Trophoblast cell (in vitro differentiated cells and primary cell): ENCODE measurements around the gene CRIP1.

ENCODE experiments used
- DNase-seq, 2 donors: peaks; one replicate each; pipeline ENCODE4 v3.0.0-alpha.2; 2016
- H2AFZ ChIP-seq: 2 replicates; pipeline ENCODE4 v1.6.1; 2013; ENCODE audit warnings: low read length, moderate library complexity, mild to moderate bottlenecking; ENCODE audit not compliant: insufficient read depth, poor library complexity
- H2AK5ac ChIP-seq: 2 replicates; pipeline ENCODE4 v1.6.1; 2013; ENCODE audit warnings: mild to moderate bottlenecking, low read length
- H2BK120ac ChIP-seq: 2 replicates; pipeline ENCODE4 v1.6.1; 2013; ENCODE audit warnings: low read length, mild to moderate bottlenecking, moderate library complexity; ENCODE audit not compliant: insufficient read depth, poor library complexity
- H2BK12ac ChIP-seq: 2 replicates; pipeline ENCODE4 v1.6.1; 2013; ENCODE audit warnings: mild to moderate bottlenecking, low read length, moderate library complexity
- H2BK5ac ChIP-seq: 2 replicates; pipeline ENCODE4 v1.6.1; 2013; ENCODE audit warnings: low read length, low read depth, moderate library complexity, mild to moderate bottlenecking; ENCODE audit not compliant: poor library complexity
- H3K14ac ChIP-seq: 2 replicates; pipeline ENCODE4 v1.6.1; 2013; ENCODE audit warnings: mild to moderate bottlenecking, low read length
- H3K18ac ChIP-seq: 2 replicates; pipeline ENCODE4 v1.6.1; 2013; ENCODE audit warnings: mild to moderate bottlenecking, low read length
- H3K23ac ChIP-seq: 2 replicates; pipeline ENCODE4 v1.6.1; 2013; ENCODE audit warnings: low read length
- H3K27ac ChIP-seq: 2 replicates; pipeline ENCODE4 v1.5.1; 2013; ENCODE audit warnings: low read depth, mild to moderate bottlenecking, inconsistent platforms, low read length, moderate library complexity
- H3K27me3 ChIP-seq: 2 replicates; pipeline ENCODE4 v1.6.1; 2013; ENCODE audit warnings: inconsistent platforms, mild to moderate bottlenecking, low read length, moderate library complexity; ENCODE audit not compliant: insufficient read depth
- H3K36me3 ChIP-seq, 2 experiments: 1 replicate in 1 of 2; 2 replicates in 1 of 2; pipeline ENCODE4 v1.6.1; 2013; ENCODE audit warnings: low read length in 2 of 2, mild to moderate bottlenecking in 2 of 2, moderate library complexity in 1 of 2; ENCODE audit not compliant: insufficient read depth in 2 of 2, control insufficient read depth in 1 of 2
- H3K4ac ChIP-seq: 2 replicates; pipeline ENCODE4 v1.6.1; 2013; ENCODE audit warnings: low read depth, mild to moderate bottlenecking, low read length, moderate library complexity
- H3K4me1 ChIP-seq, 2 experiments: 1 replicate in 1 of 2; 2 replicates in 1 of 2; pipeline ENCODE4 v1.6.1; 2013; ENCODE audit warnings: low read length in 2 of 2, mild to moderate bottlenecking in 2 of 2, moderate library complexity in 1 of 2; ENCODE audit not compliant: insufficient read depth in 2 of 2, control insufficient read depth in 1 of 2
- H3K4me2 ChIP-seq: 2 replicates; pipeline ENCODE4 v1.6.1; 2013; ENCODE audit warnings: inconsistent platforms, mild to moderate bottlenecking, low read length, moderate library complexity
- H3K4me3 ChIP-seq: 2 replicates; pipeline ENCODE4 v1.5.1; 2013; ENCODE audit warnings: mild to moderate bottlenecking, low read depth, low read length, inconsistent platforms
- H3K79me1 ChIP-seq: one replicate; pipeline ENCODE4 v1.6.1; 2013; ENCODE audit warnings: low read length
- H3K79me2 ChIP-seq: 2 replicates; pipeline ENCODE4 v1.6.1; 2013; ENCODE audit warnings: low read length, mild to moderate bottlenecking; ENCODE audit not compliant: control insufficient read depth, insufficient read depth, poor library complexity
- H3K9ac ChIP-seq: 2 replicates; pipeline ENCODE4 v1.6.1; 2013; ENCODE audit warnings: mild to moderate bottlenecking, low read length
- H3K9me3 ChIP-seq: 2 replicates; pipeline ENCODE4 v1.6.1; 2013; ENCODE audit warnings: low read depth, mild to moderate bottlenecking, control low read depth, inconsistent platforms, low read length; ENCODE audit not compliant: insufficient read depth
- H4K12ac ChIP-seq: 2 replicates; pipeline ENCODE4 v1.6.1; 2013; ENCODE audit warnings: low read depth, mild to moderate bottlenecking, low read length, moderate library complexity
- H4K8ac ChIP-seq: 2 replicates; pipeline ENCODE4 v1.6.1; 2013; ENCODE audit warnings: low read depth, mild to moderate bottlenecking, low read length, moderate library complexity
- H4K91ac ChIP-seq: one replicate; pipeline ENCODE4 v1.6.1; 2013; ENCODE audit warnings: low read depth, mild to moderate bottlenecking, low read length, moderate library complexity
- WGBS: extraction: QIAGEN DNeasy Blood & Tissue Kit; methylation state at CpG from one replicate; pipeline ENCODE4 v1.1.7; 2013; ENCODE audit warnings: missing lambda C conversion rate; ENCODE audit not compliant: insufficient read length, insufficient coverage; ENCODE audit errors: extremely low coverage; 5-methylcytosine and 5-hydroxymethylcytosine counted together

Gene CRIP1

DNA sequence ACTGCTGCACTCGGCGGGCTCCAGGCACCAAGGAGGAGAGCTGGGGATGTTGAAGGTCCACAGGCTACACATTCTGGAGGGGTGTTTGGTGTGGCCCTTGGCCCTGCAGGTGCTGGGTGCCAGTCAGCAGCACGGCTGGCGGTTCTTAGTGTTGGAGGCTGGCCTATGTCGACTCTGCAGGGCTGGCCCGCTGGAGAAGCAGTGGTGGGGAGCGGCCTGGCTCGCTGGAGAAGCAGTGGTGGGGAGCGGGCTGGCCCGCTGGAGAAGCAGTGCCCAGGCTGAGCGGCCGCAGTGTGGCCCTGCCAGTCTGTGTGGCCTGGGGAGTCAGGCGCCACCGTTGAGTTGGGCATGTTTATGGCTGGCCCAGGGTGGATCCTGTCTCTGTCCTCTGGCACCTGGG lies 39.7 kb upstream of the CRIP1 start:
- Histone ChIP-seq H3K79me1 (no peaks in the 10 kb centered on the region), H3K4me3 (peak overlapping the region; percentile 10), H4K8ac (no peak overlapping the region), H2AK5ac (no peak overlapping the region), H3K27me3 (no peaks in the 10 kb centered on the region), H4K91ac (no peak overlapping the region), H3K36me3 (peaks cover 58 to 63% of the 10 kb centered on the region in 2 experiments), H3K79me2 (no peaks in the 10 kb centered on the region), H3K9ac (no peak overlapping the region), H2BK120ac (no peak overlapping the region), H3K14ac (no peak overlapping the region), H3K9me3 (peaks cover 9% of the 10 kb centered on the region), H3K4me2 (no peak overlapping the region), H3K18ac (peak overlapping the region; percentile 41), H3K4ac (no peak overlapping the region), H3K4me1 (peaks cover 0 to 7% of the 10 kb centered on the region in 2 experiments), H2AFZ (no peak overlapping the region), H4K12ac (no peak overlapping the region), H2BK12ac (no peak overlapping the region), H2BK5ac (no peak overlapping the region), H3K27ac (no peak overlapping the region), H3K23ac (no peak overlapping the region)
- WGBS = no CpG with 5 or more reads among the region's 14 CpGs
- DNase-seq = no peak

DNA sequence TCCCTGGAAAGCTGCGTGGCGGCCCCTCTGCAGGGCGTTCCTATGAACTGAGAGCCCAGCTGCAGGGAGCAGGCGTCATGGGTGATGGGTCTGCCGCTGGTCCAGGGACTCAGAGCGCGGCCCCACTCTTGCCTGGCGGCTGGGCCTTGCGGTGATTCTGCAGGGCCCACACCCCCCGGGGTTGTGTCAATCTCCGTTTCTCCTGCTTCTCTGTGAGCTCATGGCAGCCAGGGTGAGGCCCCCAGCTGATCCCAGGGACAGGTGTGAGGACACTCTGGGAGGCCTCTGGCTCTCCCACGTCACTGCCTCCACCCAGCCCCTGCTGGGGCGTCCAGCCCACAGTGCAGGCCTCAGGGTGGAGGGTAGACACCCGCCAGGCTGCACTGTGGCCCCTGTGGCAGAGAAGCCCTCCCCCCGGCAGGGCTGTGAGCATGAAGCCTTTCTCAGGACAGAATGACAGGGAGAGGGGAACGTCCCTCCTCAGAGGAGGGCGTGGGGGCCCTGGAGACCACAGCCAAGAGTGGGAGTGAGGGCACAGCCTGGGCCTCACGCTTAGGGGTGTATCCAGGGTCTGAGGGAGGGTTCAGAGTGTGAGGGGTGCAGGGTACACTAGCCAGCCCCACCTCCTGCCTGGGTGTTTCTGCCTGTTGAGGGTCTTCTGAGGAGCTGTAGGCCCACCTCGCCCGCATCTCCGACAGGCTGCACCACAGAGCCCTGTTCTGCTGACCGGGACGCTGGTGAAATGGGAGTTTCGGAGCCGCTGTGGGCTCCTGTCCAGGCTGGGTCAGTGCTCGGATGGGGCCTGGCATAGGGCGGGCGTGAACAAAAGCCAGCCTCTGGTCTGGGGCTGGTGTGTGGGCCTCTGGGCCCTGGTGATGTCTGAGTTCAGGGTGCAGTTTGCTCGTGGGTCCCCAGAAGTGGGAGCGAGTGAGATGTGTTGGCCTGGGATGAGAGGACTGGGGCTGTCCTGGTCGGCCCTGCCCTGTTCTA lies 38.7 kb upstream of the CRIP1 start:
- no peak overlapping the region for H2BK120ac ChIP-seq
- no peak for DNase-seq
- peaks cover 6% of the 10 kb centered on the region for H3K9me3 ChIP-seq
- no peak overlapping the region for H2AFZ ChIP-seq
- no peaks in the 10 kb centered on the region for H3K79me2 ChIP-seq
- peaks cover 0 to 7% of the 10 kb centered on the region in 2 experiments for H3K4me1 ChIP-seq
- H3K79me1 ChIP-seq = no peaks in the 10 kb centered on the region
- H3K27ac ChIP-seq = no peak overlapping the region
- no peak overlapping the region for H4K91ac ChIP-seq
- H3K27me3 ChIP-seq = no peaks in the 10 kb centered on the region
- H3K4me2 ChIP-seq = no peak overlapping the region
- no peak overlapping the region for H3K4me3 ChIP-seq
- peak overlapping the region; percentile 24 for H4K12ac ChIP-seq
- H4K8ac ChIP-seq = no peak overlapping the region
- peak overlapping the region; percentile 25 for H3K4ac ChIP-seq
- no CpG with 5 or more reads among the region's 31 CpGs for WGBS
- no peak overlapping the region for H3K23ac ChIP-seq
- H2BK5ac ChIP-seq = no peak overlapping the region
- H3K9ac ChIP-seq = no peak overlapping the region
- no peak overlapping the region for H3K14ac ChIP-seq
- H2AK5ac ChIP-seq = no peak overlapping the region
- peaks cover 59 to 63% of the 10 kb centered on the region in 2 experiments for H3K36me3 ChIP-seq
- H2BK12ac ChIP-seq = no peak overlapping the region
- H3K18ac ChIP-seq = peak overlapping the region; percentile 68

DNA sequence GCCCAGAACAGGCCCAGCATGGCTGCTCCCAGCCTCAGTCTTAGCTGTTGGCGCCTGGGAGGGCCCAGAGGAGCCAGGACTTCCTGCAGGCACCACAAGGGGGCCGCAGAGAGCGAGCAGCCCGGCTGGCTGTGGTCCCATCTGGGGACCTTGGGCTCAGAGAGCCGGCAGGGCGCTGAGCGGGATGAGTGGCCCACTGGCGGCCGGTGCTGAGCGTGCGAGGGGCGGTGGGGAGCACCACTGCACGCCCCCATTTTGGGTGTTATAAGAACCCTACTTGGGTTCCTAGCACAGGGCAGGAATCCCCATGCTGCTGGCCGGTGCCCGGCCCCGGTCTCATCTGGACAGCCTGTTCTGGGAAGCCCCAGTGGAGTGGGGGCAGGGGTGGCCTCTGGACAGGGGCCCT lies 38.0 kb upstream of the CRIP1 start:
- H3K4me3 ChIP-seq = no peak overlapping the region
- H3K27me3 ChIP-seq = no peaks in the 10 kb centered on the region
- H3K79me1 ChIP-seq = no peaks in the 10 kb centered on the region
- peak overlapping the region; percentile 25 for H3K4ac ChIP-seq
- H3K36me3 ChIP-seq = peaks cover 61 to 66% of the 10 kb centered on the region in 2 experiments
- peaks cover 0 to 7% of the 10 kb centered on the region in 2 experiments for H3K4me1 ChIP-seq
- H3K9ac ChIP-seq = no peak overlapping the region
- no peak overlapping the region for H4K8ac ChIP-seq
- peak overlapping the region; percentile 33 for H3K18ac ChIP-seq
- no peak overlapping the region for H3K14ac ChIP-seq
- H2BK12ac ChIP-seq = no peak overlapping the region
- H3K9me3 ChIP-seq = peaks cover 4% of the 10 kb centered on the region
- H3K23ac ChIP-seq = no peak overlapping the region
- no peak overlapping the region for H2BK5ac ChIP-seq
- peak overlapping the region; percentile 24 for H4K12ac ChIP-seq
- no peak overlapping the region for H2BK120ac ChIP-seq
- no peak overlapping the region for H2AFZ ChIP-seq
- H4K91ac ChIP-seq = no peak overlapping the region
- no CpG with 5 or more reads among the region's 16 CpGs for WGBS
- H3K4me2 ChIP-seq = no peak overlapping the region
- H3K79me2 ChIP-seq = no peaks in the 10 kb centered on the region
- H3K27ac ChIP-seq = no peak overlapping the region
- peak; percentile 51 to 83 for DNase-seq
- H2AK5ac ChIP-seq = no peak overlapping the region

DNA sequence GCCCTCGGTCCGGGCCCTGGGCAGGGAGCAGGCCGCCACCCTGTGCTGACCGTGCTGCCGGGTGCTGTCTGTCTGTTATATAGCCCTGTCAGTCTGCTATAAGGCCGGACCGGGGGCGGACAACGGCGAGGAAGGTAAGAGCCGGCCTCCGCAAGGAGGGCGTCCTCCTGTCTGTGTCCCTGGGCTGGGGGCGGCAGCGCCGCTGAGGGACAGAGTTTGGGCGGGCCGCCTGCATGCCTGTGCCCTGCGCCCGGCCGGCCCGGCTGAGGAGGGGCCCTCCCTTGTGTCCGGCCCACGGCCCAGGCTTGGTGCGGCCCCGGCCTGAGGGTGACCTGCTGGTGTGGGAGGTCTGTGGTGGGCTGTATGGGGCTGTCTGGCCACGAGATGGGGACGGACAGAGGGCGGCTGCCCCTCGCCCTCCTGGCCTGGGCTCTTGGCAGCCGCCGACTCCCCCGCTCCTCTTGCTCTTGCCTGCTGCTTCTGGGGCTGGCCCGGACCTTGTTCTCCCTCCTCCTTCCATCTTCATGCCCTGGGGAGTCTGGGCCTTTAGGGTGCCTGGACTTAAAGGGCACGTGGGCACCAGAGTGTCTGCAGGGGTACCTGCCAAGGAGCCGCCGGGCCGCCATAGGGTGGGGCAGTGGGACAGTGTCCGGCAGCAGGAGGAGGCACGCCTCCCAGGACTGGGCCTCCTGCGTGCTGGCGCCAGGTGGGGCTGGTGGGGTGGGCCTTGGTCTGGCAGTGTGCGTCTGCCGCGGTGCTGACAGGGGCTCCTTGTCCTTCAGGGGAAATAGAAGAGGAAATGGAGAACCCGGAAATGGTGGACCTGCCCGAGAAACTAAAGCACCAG lies 37.2 kb upstream of the CRIP1 start:
- Histone ChIP-seq H3K79me2 (no peaks in the 10 kb centered on the region), H2BK12ac (no peak overlapping the region), H2AFZ (no peak overlapping the region), H3K4me1 (peaks cover 0 to 7% of the 10 kb centered on the region in 2 experiments), H3K23ac (no peak overlapping the region), H3K14ac (no peak overlapping the region), H2AK5ac (no peak overlapping the region), H2BK120ac (no peak overlapping the region), H3K4ac (no peak overlapping the region), H2BK5ac (no peak overlapping the region), H3K4me2 (no peak overlapping the region), H3K9ac (no peak overlapping the region), H4K12ac (no peak overlapping the region), H4K8ac (no peak overlapping the region), H3K79me1 (no peaks in the 10 kb centered on the region), H3K36me3 (peaks cover 69 to 73% of the 10 kb centered on the region in 2 experiments), H3K4me3 (no peak overlapping the region), H3K9me3 (peaks cover 4% of the 10 kb centered on the region), H3K18ac (peak overlapping the region; percentile 17), H3K27me3 (no peaks in the 10 kb centered on the region), H3K27ac (no peak overlapping the region), H4K91ac (no peak overlapping the region)
- no CpG with 5 or more reads among the region's 47 CpGs for WGBS
- no peak for DNase-seq
